GM21526 (cell line): ENCODE data around the gene BMP10.

ENCODE experiments used
- ATAC-seq: cut with Tn5 transposase; IDR thresholded peaks from one replicate; pipeline ENCODE4 v1.9.1; 2021; ENCODE audit warnings: moderate library complexity; ENCODE audit not compliant: unreplicated experiment, low FRiP score

BMP10 gene

DNA sequence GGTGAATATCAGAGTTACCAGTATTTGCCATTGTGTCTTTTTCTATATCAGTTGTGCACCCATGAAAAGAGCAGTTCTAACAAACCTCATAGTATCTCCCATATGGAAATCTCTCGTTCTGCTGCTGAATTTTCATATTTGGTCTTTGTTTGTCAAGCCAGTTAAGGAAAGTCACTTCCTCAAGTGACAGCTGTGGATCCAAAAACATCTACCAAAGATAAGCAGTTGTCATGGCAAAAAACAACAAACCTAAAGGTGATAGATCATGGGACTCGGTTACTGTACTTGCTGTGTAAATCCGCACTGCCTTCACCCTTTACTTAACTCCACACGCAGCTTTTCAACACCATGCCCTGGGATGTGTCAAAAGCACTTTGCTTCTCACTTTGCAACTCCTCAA is 17.3 kb downstream of the BMP10 start:
- ATAC-seq, result no peak

DNA sequence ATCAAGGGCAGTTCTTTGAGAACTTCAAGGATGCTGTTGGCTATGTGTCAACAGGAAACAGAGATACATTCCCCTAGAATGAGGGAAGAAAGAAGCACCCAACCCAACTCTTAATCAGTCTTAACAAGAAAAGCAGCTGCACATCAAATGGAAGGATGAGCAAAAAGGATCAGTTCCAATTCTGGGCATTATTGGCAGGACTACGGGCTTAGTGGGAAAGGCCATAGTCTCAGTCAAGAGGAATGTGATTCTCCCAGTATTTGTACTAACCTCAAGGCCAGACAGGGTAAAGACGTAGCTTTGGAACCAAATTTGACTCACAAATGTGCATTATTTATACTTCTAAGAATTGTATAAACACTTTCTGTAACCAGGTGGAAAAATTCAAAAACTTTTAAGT is 18.2 kb downstream of the BMP10 start:
- no peak for ATAC-seq

DNA sequence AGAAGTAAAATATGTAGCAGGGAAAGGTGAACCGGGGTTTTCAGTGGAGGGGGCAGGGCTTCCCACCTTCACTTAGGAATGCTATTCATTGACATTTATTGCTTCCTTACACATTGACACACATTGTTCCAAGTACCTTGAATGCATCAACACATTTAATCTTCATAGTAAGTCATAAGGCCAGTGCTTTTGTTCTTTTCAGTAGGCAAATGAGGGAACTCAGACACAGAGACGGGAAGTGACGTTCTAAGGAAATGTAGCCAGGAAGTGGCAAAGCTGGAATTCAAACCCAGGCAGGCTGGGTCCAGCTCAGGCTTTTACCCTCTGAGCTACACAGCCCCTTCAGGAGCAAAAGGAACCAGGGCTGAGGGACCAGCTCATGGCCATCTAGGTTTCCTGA is 20.7 kb downstream of the BMP10 start:
- ATAC-seq, result no peak

GRCh38 chr2:68849579-68850030 is 21.6 kb downstream of the BMP10 start:
- ATAC-seq, result no peak

GRCh38 chr2:68847751-68848150 is 23.4 kb downstream of the BMP10 start:
- no peak for ATAC-seq

GRCh38 chr2:68846091-68846490 is 25.1 kb downstream of the BMP10 start:
- no peak for ATAC-seq

- ATAC-seq, result no peak
Measured at GRCh38 chr2:68845043-68845442, 26.2 kb downstream of the BMP10 start.

DNA sequence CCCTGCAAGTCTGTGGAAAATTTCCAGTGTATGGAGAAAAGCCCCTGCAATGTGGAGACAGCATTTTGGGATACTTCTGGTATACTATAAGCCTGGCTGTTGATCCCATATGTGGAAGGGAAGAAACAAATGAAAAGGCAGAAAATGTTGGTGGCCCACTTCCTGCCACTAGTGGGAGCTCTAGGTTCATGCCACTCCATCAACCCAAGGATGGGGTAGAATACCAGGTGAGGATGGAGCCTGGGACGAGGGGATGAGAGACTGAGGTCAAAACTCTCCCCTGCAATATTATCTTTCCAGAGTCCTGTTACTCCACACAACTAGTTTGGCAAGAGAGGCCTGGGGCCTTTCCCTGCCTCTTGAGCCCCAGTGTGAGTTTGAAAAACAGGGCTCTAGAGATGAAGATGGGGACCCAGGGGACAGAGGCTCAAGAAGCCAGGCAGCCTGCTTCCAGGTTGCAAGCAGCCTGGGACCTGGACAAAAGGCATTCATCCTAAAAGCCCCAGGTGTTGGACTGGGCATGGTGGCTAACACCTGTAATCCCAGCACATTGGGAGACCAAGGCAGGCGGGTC is 31.9 kb downstream of the BMP10 start:
- no peak for ATAC-seq

GRCh38 chr2:68838641-68839040 is 32.6 kb downstream of the BMP10 start:
- ATAC-seq, result no peak

- ATAC-seq, result peak; percentile 54
Measured at GRCh38 chr2:68837861-68838341, 33.3 kb downstream of the BMP10 start.

GRCh38 chr2:68837164-68837860 is 33.9 kb downstream of the BMP10 start:
- ATAC-seq, result no peak

- no peak for ATAC-seq
Measured at GRCh38 chr2:68835621-68836020, 35.6 kb downstream of the BMP10 start.

- ATAC-seq, result no peak
Measured at GRCh38 chr2:68834737-68835376, 36.3 kb downstream of the BMP10 start.

DNA sequence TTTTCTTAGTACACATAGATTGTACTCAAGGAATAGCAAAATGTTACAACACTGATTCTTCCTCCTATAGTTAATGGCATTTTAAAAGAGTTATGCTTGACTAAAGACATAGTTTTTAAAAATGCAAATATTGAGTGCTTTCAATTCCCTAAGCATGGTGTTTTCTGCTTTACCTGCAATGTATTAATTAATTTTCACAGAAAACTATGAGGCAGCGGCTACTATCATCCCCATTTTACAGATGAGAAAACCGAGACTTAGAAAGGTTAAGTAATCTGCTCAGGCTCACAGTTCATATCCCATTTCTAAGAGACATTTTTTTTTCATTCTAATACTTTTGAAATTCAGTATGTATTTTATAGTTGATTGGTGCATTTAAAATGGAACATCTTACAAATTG is 38.0 kb downstream of the BMP10 start:
- no peak for ATAC-seq

GRCh38 chr2:68832233-68832869 is 38.8 kb downstream of the BMP10 start:
- ATAC-seq, result peak; percentile 58

- no peak for ATAC-seq
Measured at GRCh38 chr2:68831686-68832232, 39.4 kb downstream of the BMP10 start.

DNA sequence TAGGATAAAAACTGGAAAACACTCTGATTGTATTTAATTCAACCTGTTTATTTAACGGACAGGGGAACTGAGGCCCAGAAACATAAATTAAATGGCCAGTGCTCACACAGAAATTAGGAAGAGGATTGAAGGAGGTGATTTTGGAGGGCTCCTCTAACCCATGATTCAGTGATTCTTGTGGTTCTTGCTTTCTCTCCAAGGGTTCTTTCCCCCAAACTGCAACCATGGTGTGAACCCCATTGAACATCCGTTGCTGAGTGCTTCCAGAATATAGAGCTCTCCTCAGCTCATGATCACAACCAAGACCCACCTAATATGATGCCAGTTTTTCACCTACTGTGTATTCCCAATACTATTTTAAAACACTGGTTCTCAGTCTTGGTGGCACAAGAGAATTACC is 41.4 kb downstream of the BMP10 start:
- no peak for ATAC-seq

DNA sequence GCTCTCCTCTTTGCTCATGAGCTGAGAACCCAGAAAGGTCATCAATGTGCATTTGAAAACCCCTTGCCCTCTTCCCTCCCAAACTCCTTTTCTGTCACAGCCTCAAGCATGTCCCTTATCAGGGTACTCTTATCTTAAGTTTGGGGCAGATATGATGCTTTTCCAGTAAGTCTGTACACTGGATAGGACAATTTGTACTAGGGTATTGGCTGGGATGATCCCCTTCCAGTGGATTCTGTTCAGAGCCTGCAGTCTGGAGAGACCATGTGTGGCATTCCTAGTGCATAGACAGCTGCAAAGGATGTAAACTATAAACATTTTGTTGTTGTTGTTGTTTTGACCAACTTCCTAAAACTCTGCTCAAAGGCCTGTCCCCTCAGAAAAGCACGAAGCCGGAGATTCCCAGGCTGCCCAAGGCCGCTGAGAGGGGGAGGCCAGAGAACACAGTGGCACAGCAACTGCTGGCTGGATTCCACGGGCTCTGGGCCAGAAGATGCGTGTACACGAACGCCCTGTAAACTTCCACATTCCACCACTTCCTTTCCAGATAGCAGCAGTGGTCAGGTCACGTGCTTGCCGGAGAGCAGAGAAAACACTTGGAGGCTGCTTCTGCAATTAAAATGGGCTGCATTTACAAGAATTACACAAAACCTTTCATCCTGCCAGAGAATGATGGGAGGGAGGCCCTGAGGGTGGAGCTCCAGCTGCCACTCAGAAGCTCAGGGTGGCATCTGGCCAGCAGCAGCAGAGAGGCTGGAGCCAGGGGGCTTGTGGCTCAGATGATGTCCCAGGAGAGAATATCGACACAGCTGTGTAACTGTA is 42.1 kb downstream of the BMP10 start:
- no peak for ATAC-seq

GRCh38 chr2:68827666-68828065 is 43.5 kb downstream of the BMP10 start:
- no peak for ATAC-seq

DNA sequence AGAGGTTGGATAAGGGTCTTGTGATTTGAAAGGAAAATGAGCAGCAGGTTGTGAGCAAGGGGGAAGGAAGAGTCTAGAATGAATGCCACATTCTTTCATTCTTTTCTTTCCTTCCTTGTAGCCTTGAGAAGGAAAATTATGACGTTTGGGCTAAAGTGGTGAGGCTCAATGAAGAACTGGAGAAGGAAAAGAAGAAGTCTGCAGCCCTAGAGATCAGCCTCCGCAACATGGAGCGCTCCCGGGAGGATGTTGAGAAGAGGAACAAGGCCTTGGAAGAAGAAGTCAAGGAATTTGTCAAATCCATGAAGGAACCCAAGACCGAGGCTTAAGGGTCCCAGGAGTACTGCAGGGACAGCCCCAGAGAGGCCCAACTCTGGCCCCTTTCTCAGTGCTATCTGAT is 45.3 kb downstream of the BMP10 start:
- no peak for ATAC-seq
